T-helper 2 cell (primary cell): ENCODE results near the gene GALNT6.

Experiments
- DNase-seq, 5 experiments: peaks; one replicate each; pipeline versions ENCODE4 v3.0.0 to v3.0.0-alpha.2; 2012 to 2022

GALNT6 gene

DNA sequence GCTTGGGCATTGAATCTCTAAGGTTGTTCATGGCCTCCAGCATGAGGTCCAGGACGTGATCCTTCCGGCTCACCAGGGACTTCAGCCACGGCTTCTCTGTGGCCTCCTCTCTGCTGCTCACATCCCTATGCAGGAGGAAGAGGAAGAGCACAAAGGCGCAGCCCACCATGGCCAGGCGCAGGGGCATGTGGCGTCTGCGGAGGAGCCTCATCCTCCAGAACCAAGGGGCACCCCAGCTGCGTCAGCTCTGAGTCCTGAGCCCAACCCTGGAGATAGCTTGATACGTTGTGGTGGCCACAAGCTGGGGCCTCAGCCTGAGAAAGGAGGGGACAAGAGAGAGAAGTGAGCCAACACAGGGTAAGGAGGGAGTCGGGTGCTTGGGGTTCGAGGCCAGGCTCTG is 11.6 kb downstream of the GALNT6 start:
- DNase-seq, result no peak

DNA sequence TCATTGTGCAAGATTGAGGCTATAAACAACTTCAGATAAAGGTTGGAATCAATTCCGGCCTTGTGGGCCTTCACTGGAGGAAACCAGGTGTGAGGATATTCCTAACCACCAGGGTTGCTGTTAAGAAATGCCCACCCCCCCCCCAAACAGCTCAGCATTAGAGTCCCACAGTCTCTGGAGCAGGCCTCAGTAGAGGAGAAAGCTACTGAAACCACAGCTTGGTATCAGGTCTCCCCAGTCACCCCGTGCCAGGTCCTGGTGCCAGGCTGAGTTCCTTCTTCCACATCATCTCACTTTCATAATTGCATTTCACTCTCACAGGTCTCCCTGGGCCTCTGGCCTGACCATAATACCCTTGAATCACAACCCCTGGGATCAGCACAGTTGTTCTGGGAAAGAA is 12.5 kb downstream of the GALNT6 start:
- DNase-seq, result no peak

DNA sequence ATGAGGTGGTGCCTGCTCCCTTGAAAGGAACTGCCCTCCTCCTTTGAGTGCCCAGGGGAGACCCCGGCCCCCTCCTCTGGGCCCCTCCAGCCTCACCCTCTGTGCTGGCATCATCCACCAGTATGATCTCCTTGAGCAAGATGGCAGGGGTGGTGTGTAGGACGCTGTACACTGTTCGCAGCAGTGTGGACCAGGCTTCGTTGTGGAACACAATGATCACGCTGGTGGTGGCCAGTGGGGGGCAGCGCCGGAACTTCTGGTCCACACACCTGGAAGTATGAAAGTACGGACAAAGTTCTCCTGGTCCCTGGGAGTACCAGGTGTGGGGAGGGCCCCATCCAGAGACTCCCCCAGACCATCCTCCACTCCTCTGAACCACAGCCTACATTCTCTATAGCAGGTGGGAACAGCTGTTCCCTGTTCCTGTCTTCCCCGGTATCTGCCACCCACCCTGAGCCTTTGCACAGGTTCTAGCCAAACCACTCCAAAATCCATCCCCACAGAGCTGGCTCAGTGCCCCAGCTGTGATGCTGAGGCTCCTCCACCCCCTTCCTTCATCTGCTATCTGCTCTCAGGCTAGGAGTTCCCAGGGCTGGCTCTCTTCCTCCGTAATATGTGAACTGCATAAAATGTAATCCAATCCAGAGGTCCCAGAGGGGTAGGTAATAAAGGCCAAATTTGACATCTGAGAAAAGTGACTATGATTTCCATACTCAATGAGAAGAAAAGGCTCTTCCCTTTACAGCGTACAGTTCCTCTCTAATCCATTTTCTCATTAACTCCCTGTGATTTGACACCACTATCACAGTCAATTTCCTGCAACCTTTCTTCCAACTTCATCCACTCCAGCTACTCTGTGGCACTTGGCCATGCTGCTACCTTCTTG is 13.9 kb downstream of the GALNT6 start:
- DNase-seq, result no peak

DNA sequence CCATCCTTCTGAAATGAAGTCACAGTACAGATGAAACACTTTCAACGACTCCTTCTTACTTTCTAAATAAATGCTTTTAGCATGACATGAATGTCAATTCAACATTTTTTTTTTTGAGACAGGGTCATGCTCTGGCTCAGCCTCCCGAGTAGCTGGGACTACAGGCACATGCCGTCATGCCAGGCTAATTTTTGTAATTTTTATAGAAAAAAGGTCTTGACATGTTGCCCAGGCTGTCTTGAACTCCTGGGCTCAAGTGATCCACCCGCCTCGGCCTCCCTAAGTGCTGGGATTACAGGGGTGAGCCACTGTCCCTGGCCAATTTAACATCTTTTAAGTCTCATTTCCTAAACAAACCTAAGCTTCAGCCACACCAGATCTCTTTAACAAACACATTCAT is 16.4 kb downstream of the GALNT6 start:
- no peak for DNase-seq

DNA sequence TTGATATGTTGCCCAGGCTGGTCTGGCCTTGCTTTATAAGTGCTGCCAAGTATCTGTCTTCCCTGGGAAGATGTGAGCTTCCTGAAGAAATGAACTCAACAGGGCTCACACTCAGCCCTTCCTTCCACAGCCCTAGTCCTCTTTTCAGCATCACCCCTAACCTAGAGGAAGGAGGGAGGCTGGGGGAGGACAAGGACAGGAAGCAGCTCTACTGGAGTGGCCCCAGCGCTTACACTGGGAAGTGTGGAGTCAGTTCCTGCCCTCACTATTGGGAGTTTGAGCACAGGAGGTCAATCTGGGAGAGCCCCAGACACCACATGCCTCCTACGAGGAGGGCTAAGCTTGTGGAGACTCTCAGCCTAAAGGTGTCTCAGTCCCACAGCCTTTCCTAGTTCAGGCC is 16.8 kb downstream of the GALNT6 start:
- no peak for DNase-seq

DNA sequence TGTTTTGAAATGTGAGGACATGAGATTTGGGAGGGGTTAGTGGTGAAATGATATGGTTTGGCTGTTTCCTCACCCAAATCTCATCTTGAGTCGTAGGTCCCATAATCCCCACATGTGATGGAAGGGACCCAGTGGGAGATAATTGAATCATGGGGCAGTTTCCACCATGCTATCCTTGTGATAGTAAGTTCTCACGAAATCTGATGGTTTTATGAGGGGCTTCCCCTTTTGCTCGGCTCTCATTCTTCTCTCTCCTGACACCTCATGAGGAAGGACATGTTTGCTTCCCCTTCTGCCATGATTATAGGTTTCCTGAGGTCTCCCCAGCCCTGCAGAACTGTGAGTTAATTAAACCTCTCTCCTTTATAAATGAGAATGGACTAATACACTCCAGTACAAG is 18.0 kb downstream of the GALNT6 start:
- no peak for DNase-seq

DNA sequence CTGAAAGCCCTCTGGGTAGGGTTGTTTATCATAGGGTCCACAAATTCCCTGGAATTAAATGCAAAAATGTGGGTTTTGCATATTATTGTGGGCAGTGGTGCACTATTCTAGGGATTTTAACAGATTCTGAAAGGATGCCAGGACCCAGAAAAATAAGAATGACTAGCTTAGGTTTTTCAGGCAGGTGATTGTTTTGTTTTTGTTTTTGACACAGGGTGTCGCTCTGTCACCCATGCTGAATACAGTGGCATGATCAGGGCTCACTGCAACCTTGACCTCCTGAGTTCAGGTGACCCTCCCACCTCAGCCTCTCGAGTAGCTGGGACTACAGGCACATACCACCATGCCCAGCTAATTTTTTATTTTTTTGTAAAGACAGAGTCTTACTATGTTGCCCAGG is 19.2 kb downstream of the GALNT6 start:
- no peak for DNase-seq

DNA sequence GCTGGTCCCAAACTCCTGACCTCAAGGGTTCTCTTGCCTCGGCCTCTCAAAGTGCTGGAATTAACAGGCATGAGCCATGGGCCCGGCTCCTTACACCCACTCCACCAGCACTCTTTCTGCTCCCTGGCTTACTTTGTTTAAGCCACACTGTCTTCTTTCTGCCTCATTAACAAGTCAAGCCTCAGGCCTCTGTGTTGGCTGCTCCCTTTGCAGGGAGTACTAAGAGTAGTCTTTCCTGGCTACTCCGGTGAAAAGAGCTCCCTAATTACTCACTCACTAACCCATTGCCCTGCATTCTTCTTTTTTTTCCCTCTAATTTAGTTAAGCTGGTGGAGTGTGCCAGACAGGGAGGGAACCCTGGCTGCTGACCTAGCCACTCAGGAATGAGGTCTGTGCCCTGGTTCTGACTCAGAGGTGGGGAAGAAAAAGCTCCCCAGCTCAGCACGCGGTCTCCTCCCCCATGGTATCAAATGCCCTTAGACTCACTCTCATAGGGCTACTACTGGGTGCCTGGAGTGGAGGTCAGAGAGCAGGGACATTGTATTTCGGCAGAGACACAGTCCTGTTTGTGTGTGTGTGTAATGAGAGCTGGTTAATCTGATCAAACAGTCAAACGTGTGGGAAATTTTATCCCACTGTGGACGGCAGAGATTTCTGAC is 19.8 kb downstream of the GALNT6 start:
- DNase-seq, result no peak

DNA sequence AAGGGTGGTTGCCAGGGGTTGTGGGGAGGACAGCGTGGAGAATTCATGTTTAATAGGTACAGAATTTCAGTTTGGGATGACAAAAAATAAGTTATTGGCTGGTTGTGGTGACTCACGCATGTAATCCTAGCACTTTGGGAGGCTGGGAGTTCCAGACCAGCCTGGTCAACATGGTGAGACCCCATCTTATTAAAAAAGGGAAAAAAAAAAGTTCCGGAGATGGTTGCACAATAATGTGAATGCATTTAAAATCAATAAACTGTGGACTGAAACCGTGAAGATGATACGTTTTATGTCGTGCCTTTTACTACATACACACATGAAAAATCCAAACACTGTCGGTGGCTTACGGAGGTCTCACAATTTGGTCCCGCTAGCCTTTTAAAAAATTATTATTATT is 20.5 kb downstream of the GALNT6 start:
- no peak for DNase-seq

DNA sequence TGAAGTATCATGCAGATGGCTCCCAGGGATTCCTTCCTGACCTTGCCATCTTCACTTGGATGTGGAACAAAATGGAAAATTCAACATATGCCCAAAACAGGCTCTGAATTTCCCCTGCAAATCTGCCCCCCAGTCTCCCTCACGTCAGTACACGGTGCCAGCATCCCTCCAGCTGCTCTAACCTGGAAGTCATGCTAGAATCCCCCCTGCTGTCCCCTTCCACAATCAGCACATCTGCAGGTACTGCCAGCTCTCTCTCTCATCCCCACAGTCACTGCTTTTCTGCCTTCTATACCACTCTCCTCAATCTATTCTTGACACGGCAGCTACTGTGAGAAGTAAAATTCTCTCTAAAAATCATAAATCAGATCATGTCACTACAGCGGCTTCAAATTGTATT is 21.6 kb downstream of the GALNT6 start:
- DNase-seq, result no peak

DNA sequence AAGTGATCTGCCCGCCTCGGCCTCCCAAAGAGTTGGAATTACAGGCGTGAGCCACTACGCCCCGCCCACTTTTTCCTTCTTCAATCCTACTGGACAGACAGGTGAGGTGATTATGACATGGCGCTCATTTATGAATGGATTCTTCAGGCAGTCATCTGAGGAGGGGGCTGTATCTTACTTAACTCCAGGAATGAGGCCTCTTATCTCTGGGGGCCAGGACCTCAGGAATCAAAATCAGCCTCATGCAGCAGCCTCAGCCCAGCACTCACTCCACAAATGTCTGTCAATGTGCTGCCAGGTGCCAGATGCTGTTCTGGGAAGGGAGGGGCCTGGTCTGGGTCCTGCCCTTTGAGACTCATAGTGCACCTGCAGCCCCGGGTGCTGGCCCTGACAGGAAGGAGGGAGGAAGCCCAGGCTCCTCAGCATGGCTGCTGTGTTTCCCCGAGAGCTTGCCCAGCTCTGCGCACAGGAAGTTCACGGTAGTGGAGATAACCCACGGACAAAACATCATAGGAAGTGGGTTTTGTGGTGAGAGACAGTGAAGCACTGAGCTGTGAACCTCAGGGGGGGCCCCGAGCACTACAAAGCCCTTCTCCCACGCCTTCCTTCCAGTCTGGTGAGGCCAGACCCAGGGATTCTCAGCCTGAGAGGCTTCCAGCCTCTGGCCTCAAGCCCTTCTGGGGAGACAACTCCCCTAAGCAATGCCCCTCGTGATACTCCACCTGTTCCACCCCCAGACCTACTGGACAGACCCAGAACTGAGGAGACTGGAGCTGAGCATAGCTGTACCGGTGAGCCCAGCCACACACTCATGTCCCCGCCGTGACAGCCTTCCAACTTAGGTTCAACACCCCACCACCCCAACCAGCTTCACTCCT is 22.3 kb downstream of the GALNT6 start:
- peak; percentile 67 to 99 (median 88) for DNase-seq

DNA sequence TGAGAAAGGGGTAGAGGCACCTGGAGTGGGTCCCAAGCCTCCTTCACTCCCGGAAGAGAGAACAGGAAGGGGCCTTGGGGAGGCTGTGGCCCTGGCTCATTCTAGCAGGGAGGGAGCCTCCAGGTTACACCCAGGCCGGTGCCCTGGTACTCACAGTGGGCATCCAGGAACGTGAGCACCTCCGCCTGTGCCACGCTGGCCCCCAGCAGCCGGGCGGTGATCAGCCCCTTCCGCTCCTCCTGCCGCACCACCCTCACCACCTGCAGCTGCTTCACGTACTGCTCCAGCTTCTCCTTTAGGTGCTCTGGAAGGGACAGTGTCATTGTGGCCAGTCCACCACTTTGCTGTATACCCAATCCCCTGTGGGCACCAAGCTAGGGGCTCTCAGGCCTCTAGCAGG is 25.9 kb downstream of the GALNT6 start:
- DNase-seq, result no peak

DNA sequence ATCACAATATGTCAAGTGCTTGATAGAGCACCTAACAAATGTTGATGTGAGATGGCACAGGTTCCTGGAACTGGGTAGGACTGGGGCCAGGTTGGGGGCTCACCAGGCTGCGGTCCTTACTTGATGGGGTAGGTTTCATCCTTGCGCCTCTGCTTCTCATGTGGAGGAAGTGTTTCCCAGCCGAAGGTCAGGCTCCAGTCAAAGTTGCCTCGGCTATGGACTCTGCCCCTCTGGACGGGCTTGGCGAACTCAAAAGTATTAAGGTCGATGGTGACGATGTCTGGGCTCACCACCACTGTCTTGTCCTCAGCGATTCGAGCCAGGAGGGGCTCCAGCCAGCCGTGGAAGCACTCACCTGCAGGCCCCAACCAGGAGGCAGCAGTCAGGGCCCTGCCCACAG is 27.2 kb downstream of the GALNT6 start:
- no peak for DNase-seq

DNA sequence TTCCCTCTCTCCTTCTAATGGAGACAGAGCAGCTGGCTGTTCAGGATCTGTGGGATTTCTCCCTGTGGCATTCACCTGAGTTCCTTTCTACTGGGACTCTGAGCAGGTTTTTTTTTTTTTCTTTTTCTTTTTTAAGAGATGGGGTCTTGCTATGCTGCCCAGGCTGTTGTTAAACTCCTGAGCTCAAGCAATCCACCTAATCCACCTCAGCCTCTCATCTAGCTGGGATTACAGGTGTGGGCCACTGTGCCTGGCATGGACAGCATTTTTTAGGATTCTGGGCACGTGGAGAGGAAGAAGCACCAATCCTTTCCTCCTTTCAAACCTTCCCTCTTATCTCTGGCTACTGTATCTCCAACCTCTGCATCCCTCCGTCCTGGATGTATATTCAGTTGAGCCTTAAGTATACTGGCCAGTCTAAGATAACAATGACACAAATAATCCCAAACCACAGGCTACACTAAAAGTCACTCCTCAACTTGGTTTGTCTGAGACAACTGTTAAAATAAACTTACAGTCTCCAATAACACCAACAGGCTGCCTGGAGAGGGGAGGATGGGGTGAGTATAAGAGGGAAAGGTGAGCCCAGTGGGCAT is 28.4 kb downstream of the GALNT6 start:
- no peak for DNase-seq

DNA sequence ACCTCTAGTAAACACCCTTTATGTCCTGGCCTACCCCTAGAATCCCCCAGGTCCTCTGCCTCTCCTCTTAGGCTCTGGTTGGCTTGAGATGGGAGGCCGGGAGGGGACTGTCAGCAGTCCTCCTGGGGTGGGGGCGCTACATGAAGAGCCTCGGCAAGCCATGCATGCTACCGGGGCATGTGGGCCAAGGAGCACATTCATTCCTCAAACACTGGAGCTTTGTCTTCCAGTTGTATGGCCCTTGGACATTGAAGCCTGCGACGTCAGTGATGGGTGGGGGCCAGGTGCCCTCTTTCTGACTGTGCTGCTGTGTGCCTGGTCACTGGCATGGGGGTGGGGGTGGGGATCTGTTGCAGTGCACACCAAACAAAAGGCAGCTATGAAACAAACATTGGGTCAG is 28.9 kb downstream of the GALNT6 start:
- DNase-seq, result no peak

DNA sequence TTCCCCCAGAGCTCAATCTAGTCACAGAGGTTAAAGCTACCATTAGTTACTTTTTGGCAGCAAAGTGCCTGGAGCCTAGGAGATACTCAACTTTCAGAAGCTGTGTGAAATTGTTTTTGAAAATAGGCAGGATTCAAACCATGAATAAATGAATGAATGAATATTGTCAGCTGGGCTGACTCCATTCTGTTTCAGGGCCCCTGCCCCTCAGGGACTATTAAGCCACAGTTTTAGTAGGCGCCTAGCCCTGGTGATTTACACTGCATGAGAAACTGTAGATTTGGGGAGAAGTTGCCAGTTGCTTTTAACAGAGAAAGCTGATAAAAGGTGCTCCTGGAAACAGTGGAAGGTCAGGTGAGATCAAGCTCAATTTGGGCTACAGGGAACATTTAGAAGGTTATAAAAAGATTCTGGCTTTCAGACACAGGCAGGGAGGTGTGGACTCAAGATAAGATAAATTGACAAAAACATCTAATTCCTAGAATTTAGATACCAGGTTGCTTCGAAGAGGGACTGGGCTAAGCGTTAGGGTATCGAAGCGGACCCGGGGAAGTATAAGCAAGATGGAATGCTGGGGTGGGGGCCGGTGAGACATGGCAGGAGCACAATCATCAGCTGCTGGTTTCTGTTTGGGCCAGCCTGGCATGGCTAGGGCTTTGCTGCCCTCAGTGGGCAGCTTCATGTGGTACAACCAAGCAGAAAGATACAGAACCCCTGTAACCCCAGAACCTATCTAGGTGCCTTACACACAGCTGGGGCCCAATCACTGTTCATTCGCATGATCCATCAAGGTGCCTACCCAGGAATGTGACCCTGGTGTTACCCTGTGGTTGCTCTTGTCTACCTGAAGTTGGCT is 29.8 kb downstream of the GALNT6 start:
- DNase-seq, result no peak

DNA sequence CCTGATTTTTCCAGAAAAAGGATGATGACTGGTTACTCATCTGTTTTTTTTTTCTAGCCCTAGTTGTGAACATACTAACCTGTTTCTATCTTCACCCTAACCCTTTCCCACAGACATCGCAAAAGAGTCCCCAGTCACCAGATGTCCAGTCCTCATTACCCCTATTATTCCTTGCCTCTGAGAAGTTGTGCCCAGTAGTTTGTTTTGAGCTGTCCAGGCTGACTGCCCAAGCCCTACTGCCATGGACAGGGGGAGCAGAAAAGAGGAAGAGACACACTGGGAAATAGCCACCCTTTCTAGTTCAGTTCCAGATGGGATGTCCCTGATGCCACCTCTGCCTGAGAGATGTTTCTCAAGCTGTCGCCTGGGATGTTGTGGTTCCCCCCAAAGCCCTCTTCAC is 30.9 kb downstream of the GALNT6 start:
- DNase-seq, result no peak

DNA sequence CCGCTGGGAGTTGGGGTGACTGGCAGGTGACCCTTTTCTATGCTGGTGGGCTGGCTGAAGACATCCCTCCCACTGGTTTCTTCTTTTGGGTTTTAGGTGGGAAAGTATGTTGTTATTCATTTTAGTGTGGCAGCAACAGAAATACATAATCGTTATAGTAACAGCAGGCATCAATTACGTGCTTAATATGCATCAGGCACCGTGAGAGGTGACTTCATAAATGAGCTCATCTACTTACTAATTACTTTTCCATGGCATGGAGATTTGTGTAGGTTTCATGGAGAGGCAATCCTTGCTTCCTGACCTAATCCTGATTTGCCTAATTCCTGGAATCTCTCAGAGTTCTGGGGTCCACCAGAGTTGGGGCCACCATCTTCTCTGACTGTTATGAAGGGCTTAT is 31.4 kb downstream of the GALNT6 start:
- no peak for DNase-seq

DNA sequence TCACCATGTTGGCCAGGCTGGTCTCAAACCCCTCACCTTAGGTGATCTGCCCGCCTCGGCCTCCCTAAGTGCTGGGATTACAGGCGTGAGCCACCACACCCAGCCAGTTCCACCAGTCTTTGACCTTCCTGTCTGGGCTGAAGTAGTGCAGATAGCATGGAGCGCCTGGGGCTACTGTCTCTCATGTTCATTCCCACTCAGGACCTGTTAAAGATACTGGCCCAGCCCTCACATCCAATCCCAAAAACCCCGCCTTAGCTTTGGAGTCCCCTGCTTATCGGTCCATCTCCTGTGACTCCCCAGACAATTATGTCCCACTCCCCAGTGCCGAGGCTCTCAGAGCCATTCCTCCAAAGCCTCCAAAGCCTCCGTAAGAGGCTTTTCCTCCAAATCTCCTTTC is 32.7 kb downstream of the GALNT6 start:
- no peak for DNase-seq

DNA sequence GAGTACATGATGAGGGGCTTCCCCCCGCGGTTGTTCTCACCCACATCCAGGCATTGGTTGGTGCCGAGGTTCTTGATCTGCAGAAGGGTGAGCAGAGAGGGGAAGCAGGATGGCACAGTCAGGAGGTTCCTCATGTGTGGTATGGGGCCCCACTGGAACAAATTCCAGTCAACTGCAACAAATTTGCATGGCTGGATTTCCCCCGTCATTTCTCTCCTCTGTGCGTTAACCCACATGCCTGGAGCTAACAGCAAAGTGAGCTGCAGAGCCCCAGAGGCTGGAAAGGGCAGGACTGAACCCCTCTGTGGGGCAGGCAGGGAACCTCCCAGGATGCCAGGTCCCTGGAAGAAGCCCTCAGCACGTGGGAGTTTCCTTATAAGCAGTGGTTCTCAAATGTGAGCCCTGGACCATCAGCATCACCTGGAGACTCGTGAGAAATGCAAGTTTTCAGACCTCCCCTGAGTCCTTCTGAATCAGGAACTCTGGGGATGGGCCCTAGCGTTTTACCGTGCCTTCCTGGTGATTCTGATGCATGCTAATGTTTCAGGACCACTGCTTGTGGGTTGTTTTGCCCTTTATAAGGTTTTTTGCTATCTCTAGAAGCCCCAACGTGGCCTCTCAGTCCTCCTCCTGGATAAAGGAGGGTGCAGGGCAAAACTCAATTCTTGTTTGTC is 33.7 kb downstream of the GALNT6 start:
- peak in 1 of 5 experiments; percentile 18 for DNase-seq

DNA sequence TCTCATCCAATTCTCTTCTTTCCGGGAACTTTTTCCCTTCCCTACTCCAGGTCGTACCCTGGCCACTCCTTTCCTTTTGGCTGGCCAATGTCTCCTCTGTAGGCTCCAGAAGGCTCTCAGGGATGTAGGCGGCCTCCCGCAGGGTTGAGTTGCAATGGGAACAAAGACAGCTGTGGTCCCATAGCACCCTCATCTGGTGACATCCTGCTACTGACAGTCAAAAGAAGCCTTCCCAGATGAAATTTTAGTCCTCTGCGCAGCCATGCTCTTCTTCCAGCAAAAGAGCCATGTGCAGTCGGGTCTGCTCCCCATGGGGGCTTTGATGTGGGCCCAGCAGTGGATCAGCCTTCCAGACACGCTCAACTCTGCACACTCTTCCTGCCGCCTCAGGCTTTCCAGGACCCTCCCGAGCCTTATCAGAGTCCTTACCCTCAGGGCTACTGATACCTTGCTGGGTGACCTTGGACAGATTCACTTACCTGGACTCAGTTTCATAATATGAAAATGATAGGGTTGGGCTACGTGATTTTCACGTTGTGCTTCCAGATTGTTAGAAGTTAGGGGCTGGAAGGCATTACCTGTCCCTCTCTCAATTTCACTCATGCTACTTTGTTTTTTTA is 39.2 kb downstream of the GALNT6 start:
- DNase-seq, result peak in 3 of 5 experiments; percentile 16 to 49 (median 20)
